Esophagus muscularis mucosa (tissue), 4 donors: ENCODE data around the gene GMEB2.

ENCODE experiments used
- EP300 ChIP-seq: sonication (generic); formaldehyde crosslinking; IDR thresholded peaks from one replicate; pipeline ENCODE4 v1.6.1; 2017; ENCODE audit warnings: antibody characterized with exemption
- POLR2A ChIP-seq: fragments of 450-650 bp; IDR thresholded peaks from one replicate; pipeline ENCODE4 v1.6.1; 2017; ENCODE audit warnings: antibody characterized with exemption, moderate library complexity, mild to moderate bottlenecking, low read depth
- TF ChIP-seq, protein P1 (sequence below), 3 experiments: fragments of 200-600 bp in 2 of 3; fragments of 450-650 bp in 1 of 3; sonication (generic) in 2 of 3; IDR thresholded peaks; one replicate each; pipeline ENCODE4 v1.5.1; 2017 to 2019; ENCODE audit warnings: antibody characterized with exemption in 3 of 3, mild to moderate bottlenecking in 2 of 3, moderate library complexity in 1 of 3

DNA sequence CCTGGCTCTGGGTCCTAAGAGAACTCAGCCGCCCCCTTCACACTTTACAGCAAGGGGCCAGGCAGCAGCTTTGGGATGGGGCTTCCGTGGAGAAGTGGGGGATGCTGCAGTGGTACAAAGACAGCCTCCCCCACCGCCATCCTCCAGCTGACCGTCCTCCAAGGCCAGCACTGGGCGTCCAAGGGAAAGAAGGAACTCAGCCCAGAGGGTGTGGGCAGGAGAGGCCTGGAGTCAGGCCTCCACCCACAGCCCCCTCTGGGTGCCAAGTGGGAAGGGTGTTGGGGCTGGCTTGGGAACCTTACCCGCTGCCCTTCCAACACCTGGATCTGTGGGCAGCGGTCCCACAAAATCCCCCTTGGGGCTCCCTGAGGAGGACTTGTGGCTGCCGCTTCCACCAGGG, 13.2 kb upstream of the GMEB2 start:
- TF ChIP-seq, protein P1, sequence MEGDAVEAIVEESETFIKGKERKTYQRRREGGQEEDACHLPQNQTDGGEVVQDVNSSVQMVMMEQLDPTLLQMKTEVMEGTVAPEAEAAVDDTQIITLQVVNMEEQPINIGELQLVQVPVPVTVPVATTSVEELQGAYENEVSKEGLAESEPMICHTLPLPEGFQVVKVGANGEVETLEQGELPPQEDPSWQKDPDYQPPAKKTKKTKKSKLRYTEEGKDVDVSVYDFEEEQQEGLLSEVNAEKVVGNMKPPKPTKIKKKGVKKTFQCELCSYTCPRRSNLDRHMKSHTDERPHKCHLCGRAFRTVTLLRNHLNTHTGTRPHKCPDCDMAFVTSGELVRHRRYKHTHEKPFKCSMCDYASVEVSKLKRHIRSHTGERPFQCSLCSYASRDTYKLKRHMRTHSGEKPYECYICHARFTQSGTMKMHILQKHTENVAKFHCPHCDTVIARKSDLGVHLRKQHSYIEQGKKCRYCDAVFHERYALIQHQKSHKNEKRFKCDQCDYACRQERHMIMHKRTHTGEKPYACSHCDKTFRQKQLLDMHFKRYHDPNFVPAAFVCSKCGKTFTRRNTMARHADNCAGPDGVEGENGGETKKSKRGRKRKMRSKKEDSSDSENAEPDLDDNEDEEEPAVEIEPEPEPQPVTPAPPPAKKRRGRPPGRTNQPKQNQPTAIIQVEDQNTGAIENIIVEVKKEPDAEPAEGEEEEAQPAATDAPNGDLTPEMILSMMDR (IDR thresholded peaks at IDR 0.05), result no peak
- TF ChIP-seq EP300 (no peak), POLR2A (no peak)
